ENCODE data around the gene ITK. TPM values are rescaled to one million over a fixed set of nuclear protein-coding genes. Genes with fewer than 3 reads are reported as not detected.

The ITK gene
- total RNA-seq, 6 experiments from 2014 or later = not detected

DNA sequence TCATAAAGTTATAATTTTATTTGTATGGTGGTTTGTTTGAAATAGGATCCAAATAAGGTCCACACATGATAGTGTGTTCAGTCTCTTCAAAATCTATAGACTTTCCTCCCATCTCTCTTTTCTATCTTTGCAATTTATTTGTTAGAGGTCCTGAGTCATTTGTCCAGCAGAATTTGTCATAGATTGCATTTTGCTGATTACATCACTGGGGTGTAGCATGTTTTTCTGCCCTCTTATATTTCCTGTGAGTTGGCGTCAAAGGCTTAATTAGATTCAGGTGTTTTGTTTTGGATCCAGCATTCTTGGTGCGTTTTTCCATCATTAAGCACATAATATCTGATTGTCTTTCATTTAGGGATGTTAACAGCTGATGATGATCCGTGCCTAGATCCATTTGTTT is 100.3 kb downstream of the ITK start:
- H3K27ac Mint-ChIP-seq = peak overlapping the region; percentile 27
- peaks cover 2% of the 10 kb centered on the region; the same call in 1 of the 2 replicates for H3K27me3 Mint-ChIP-seq (ENCODE audit: insufficient read depth)

GRCh38 chr5:157282150-157282549 is 101.5 kb downstream of the ITK start:
- peaks cover 22% of the 10 kb centered on the region for H3K4me1 Mint-ChIP-seq (ENCODE audit: low read depth)
- H3K4me3 Mint-ChIP-seq = no peak overlapping the region
- TF ChIP-seq, protein P1, sequence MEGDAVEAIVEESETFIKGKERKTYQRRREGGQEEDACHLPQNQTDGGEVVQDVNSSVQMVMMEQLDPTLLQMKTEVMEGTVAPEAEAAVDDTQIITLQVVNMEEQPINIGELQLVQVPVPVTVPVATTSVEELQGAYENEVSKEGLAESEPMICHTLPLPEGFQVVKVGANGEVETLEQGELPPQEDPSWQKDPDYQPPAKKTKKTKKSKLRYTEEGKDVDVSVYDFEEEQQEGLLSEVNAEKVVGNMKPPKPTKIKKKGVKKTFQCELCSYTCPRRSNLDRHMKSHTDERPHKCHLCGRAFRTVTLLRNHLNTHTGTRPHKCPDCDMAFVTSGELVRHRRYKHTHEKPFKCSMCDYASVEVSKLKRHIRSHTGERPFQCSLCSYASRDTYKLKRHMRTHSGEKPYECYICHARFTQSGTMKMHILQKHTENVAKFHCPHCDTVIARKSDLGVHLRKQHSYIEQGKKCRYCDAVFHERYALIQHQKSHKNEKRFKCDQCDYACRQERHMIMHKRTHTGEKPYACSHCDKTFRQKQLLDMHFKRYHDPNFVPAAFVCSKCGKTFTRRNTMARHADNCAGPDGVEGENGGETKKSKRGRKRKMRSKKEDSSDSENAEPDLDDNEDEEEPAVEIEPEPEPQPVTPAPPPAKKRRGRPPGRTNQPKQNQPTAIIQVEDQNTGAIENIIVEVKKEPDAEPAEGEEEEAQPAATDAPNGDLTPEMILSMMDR (IDR thresholded peaks at IDR 0.05) = no peak
- peaks cover 2% of the 10 kb centered on the region; the same call in 1 of the 2 replicates for H3K27me3 Mint-ChIP-seq (ENCODE audit: insufficient read depth)
- H3K36me3 Mint-ChIP-seq (ENCODE audit: low read depth) = no peaks in the 10 kb centered on the region
- DNase-seq = no peak
- H3K27ac Mint-ChIP-seq = no peak overlapping the region
- no peaks in the 10 kb centered on the region for H3K9me3 Mint-ChIP-seq

More for the DNA sequence above, 100.3 kb downstream of the ITK start:
- DNase-seq = peak; percentile 53
- H3K9me3 Mint-ChIP-seq = no peaks in the 10 kb centered on the region
- H3K4me1 Mint-ChIP-seq (ENCODE audit: low read depth) = peaks cover 22% of the 10 kb centered on the region
- TF ChIP-seq, protein P1 (IDR thresholded peaks at IDR 0.05) = no peak
- H3K36me3 Mint-ChIP-seq (ENCODE audit: low read depth) = no peaks in the 10 kb centered on the region
- H3K4me3 Mint-ChIP-seq = peak overlapping the region; percentile 44

DNA sequence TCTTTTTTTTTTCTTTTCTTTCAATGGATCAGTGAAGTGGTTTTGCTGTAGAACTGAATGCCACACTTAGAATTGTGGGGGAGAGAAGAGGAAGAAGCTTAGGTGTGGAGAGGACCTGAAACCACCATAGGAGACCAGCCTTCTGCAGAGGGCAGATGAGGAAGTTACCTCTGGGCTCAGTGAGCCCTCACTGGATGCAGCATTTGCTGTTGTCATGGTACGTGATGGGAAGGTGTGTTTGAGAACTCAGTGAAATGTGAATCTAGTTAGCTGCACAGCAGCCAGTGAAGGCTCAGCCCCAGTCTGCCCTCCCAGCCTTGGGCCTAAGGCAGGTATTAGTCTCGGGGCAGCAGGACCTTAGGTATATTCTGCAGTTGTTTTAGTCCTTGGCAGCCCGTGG is 102.8 kb downstream of the ITK start:
- Mint-ChIP-seq H3K27me3 (ENCODE audit: insufficient read depth) (peaks cover 2% of the 10 kb centered on the region; the same call in 1 of the 2 replicates), H3K4me1 (ENCODE audit: low read depth) (peaks cover 22% of the 10 kb centered on the region), H3K36me3 (ENCODE audit: low read depth) (no peaks in the 10 kb centered on the region), H3K27ac (no peak overlapping the region), H3K4me3 (no peak overlapping the region), H3K9me3 (no peaks in the 10 kb centered on the region)
- DNase-seq = no peak
- TF ChIP-seq, protein P1 (IDR thresholded peaks at IDR 0.05) = no peak

DNA sequence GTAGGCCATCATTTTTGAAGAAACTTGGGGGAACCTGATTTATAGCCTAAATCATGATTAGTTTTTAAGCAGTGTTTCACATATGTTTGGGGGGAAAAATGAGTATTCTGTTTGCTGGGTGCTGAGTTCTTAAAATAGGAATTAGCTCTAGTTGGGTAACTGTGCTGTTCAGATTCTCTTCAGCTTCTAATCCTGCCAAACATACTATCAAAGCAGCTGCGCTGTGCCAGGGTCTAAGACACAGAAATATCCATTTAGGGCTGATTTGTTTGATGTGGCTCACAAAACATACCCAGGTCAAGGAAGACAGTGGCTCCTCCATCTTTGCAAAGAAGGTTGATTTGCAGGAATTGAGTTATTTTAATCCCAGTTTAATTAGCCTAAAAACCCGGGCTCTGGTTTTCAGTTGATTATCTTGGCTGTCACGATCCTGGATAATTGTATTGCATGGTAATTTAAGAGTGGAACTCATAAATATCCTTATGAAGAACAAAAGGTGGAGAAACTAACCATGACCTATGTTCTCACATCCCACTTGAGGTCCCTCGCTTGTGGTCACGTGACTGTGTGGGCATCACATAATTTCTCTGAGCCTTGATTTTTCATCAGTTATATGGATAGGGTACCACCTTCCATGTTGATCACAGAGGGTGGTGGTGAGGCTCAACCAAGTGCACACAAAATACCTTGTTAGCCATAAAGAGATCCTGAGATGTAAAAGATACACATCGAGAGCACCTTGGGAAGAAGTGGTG is 104.0 kb downstream of the ITK start:
- peaks cover 2% of the 10 kb centered on the region; the same call in 1 of the 2 replicates for H3K27me3 Mint-ChIP-seq (ENCODE audit: insufficient read depth)
- H3K4me3 Mint-ChIP-seq = no peak overlapping the region
- peaks cover 31% of the 10 kb centered on the region for H3K4me1 Mint-ChIP-seq (ENCODE audit: low read depth)
- TF ChIP-seq, protein P1 (IDR thresholded peaks at IDR 0.05) = no peak
- DNase-seq = no peak
- H3K36me3 Mint-ChIP-seq (ENCODE audit: low read depth) = no peaks in the 10 kb centered on the region
- no peaks in the 10 kb centered on the region for H3K9me3 Mint-ChIP-seq
- no peak overlapping the region for H3K27ac Mint-ChIP-seq

DNA sequence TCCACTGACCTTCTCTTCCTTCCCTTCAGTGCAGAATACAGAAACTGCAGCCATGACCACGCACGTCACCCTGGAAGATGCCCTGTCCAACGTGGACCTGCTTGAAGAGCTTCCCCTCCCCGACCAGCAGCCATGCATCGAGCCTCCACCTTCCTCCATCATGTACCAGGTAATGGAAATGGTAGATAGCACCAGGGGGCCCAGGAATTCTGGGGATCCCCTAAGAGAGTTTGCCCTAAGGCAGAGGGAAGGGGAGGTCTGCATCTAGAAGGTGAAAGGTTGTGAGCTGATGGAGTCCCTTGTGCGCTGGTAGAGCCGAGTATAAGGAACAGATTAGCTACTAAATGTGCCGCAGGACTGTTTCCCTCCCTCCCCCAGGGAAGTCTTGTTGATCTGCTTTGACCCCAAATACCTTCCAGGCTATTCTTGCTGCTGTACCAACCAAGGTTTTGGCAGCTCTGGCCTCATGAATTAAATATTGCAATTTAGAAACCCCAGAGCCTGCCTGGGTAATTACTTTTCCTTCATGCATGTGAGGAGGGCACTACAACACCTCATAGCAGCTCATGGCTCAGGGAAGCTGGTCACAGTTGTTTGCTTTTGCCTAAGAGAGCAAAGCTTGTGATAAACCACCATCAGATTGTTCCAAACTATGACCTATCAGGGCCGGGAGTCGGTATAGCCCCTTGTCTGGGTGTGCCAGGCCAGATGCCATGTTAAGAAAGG is 104.8 kb downstream of the ITK start:
- H3K36me3 Mint-ChIP-seq (ENCODE audit: low read depth) = no peaks in the 10 kb centered on the region
- peaks cover 35% of the 10 kb centered on the region for H3K4me1 Mint-ChIP-seq (ENCODE audit: low read depth)
- no peak overlapping the region for H3K27ac Mint-ChIP-seq
- H3K27me3 Mint-ChIP-seq (ENCODE audit: insufficient read depth) = peaks cover 5% of the 10 kb centered on the region
- no peaks in the 10 kb centered on the region for H3K9me3 Mint-ChIP-seq
- DNase-seq = no peak
- H3K4me3 Mint-ChIP-seq = no peak overlapping the region
- TF ChIP-seq, protein P1 (IDR thresholded peaks at IDR 0.05) = no peak

Data from HFFc6 (cell line).